ENCODE results near the gene SDSL. TPM values are rescaled to one million over a fixed set of nuclear protein-coding genes. Genes with fewer than 3 reads are reported as not detected.

The SDSL gene, protein sequence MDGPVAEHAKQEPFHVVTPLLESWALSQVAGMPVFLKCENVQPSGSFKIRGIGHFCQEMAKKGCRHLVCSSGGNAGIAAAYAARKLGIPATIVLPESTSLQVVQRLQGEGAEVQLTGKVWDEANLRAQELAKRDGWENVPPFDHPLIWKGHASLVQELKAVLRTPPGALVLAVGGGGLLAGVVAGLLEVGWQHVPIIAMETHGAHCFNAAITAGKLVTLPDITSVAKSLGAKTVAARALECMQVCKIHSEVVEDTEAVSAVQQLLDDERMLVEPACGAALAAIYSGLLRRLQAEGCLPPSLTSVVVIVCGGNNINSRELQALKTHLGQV
- total RNA-seq (2013), result 4.1 TPM
- polyA plus RNA-seq (10 to 100 TPM in 1 of 3 donors, 1 to 10 TPM in 2; 4.6 to 10.0 (median 6.5) TPM), polyA minus RNA-seq (4.8 and 9.7 TPM in 2 replicates), total RNA-seq (0.75 to 12.3 (median 6.6) reads per million in 11 experiments)

DNA sequence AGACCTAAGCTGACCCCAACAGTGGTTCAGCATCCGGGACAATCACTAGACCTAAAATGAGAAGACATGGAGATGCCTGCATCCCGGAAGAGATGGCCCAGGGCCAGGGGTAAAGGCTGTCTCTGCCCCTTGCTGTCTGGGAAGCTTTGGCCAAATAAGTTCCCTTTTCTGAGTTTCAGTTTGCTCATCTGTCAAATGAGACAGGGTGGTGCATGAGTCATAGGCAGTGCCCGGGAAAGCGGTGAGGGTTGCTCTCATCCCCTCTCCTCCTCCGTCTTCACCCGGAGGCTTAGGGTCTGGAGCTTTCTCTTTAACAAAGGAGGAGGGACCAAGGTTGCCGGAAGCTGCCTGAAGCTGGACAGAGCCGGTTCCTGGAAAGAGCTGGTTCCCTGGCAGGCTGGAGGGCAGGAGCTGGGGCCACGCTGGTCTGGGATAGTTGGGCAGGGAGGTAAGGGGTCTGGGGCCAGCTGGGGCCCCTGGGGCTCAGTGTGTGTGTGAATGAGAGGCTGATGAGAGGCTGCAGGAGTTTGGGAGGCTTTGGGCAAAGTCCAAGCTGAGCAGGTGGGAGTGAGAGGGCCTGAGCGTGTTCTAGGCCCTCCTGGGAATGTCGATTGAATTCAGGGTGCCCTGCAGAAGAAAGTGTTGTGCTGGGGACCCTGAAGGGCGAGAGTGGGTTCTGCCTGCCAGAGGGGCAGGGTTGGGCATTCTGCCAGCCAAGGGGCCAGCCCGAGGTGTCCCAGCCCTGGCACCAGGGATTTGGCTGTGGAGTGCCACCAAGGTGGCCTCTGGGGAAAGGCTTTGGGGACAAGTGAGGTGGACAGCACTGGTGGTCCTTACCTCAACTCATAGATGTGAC is at the start of gene SDSL:
TSS of gene SDSL (plus strand) at position 351 of the 856 bp plus-strand sequence. CDS start 5,603 bp downstream, outside the sequence.
- intact Hi-C loops (cut with micrococcal nuclease), result loop anchor here (10.0 kb wide), 1 partner anchor 217 kb away; no protein-coding TSS in a partner anchor
- no peak for TF ChIP-seq CTCF (IDR thresholded peaks at IDR 0.05)
- H3K4me3 ChIP-seq (replicated peaks in 1 of 3; ENCODE audit: low read depth in 2 of 3, low read length in 3 of 3), result peak within 1 kb of the TSS; percentile 16 to 72 (median 41)

DNA sequence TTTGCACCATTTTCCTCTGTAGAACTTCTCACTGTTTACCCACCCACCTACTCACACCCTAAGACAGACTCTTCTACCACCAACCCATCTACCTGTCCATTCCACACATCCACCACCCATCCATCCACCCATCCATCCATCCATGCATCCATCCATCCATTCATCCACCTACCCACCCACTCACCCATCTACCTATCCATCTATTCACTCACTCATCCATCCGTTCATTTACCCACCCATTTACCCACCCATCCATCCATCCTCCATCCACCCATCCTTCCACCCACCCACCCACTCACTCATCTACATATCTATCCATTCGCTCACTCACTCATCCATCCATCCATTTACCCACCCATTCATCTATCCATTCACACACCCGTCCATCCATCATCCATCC is 48.7 kb upstream of the SDSL start:
- no peak overlapping the region for H3K4me3 Mint-ChIP-seq
- H3K27me3 ChIP-seq (ENCODE audit: control insufficient read depth in 2 of 2, insufficient read depth in 2 of 2, low read length in 2 of 2), result no peaks in the 10 kb centered on the region
- no peaks in the 10 kb centered on the region for H3K79me2 ChIP-seq (ENCODE audit: insufficient read depth, low read length)
- H3K36me3 Mint-ChIP-seq, result peaks cover 55 to 68% of the 10 kb centered on the region in 2 donors
- no peaks in the 10 kb centered on the region for H3K27me3 Mint-ChIP-seq (ENCODE audit: low read depth in 3 of 3)
- no peak for TF ChIP-seq CTCF (IDR thresholded peaks at IDR 0.05)
- H3K9me3 ChIP-seq (replicated peaks in 1 of 2; ENCODE audit: control insufficient read depth in 1 of 2, insufficient read depth in 1 of 2, low read length in 2 of 2), result no peaks in the 10 kb centered on the region
- H3K4me3 ChIP-seq (replicated peaks in 1 of 3; ENCODE audit: low read depth in 2 of 3, low read length in 3 of 3), result no peak overlapping the region
- H4K20me1 ChIP-seq (ENCODE audit: insufficient read depth, low read length), result peaks cover 8% of the 10 kb centered on the region
- 100% methylated on average over 3 of the region's 3 CpGs for WGBS (ENCODE audit: insufficient coverage)
- intact Hi-C loops (cut with micrococcal nuclease), result no loop called here
- H3K36me3 ChIP-seq (replicated peaks in 1 of 2; ENCODE audit: control insufficient read depth in 1 of 2, insufficient read depth in 2 of 2, low read length in 2 of 2), result peaks cover 35 to 57% of the 10 kb centered on the region in 2 donors
- no peak overlapping the region for H3K4me2 ChIP-seq (replicated peaks; ENCODE audit: extremely low read depth, low read length, poor library complexity, severe bottlenecking)
- peaks cover 26% of the 10 kb centered on the region for H3K4me1 Mint-ChIP-seq
- no peak overlapping the region for H2AFZ ChIP-seq (ENCODE audit: insufficient read depth, low read depth, low read length, poor library complexity, severe bottlenecking)
- no peak for DNase-seq
- no peaks in the 10 kb centered on the region for H3K9me3 Mint-ChIP-seq
- H3K27ac ChIP-seq (ENCODE audit: low read depth in 1 of 2, low read length in 2 of 2), result no peak overlapping the region
- H3K4me1 ChIP-seq (ENCODE audit: control insufficient read depth in 1 of 2, insufficient read depth in 2 of 2, low read length in 2 of 2), result peaks cover 11 to 14% of the 10 kb centered on the region in 2 donors
- H3K27ac Mint-ChIP-seq, result no peak overlapping the region
- no peak overlapping the region for H3K9ac ChIP-seq (ENCODE audit: insufficient read depth, low read length, poor library complexity, severe bottlenecking)

More for the DNA sequence above, at the start of gene SDSL:
- 12% methylated on average over 7 of the region's 13 CpGs for WGBS (ENCODE audit: insufficient coverage)
- no peaks in the 10 kb centered on the region for H3K27me3 Mint-ChIP-seq (ENCODE audit: low read depth in 3 of 3)
- H3K4me2 ChIP-seq (replicated peaks; ENCODE audit: extremely low read depth, low read length, poor library complexity, severe bottlenecking), result peak within 1 kb of the TSS; percentile 76
- H3K36me3 ChIP-seq (replicated peaks in 1 of 2; ENCODE audit: control insufficient read depth in 1 of 2, insufficient read depth in 2 of 2, low read length in 2 of 2), result no peaks in the 10 kb centered on the region
- H3K36me3 Mint-ChIP-seq, result peaks cover 0 to 3% of the 10 kb centered on the region in 2 donors
- H3K4me1 Mint-ChIP-seq, result peaks cover 52% of the 10 kb centered on the region
- H3K9me3 Mint-ChIP-seq, result no peaks in the 10 kb centered on the region
- no peaks in the 10 kb centered on the region for H3K27me3 ChIP-seq (ENCODE audit: control insufficient read depth in 2 of 2, insufficient read depth in 2 of 2, low read length in 2 of 2)
- no peaks in the 10 kb centered on the region for H3K9me3 ChIP-seq (replicated peaks in 1 of 2; ENCODE audit: control insufficient read depth in 1 of 2, insufficient read depth in 1 of 2, low read length in 2 of 2)
- peak within 1 kb of the TSS; percentile 54 for H2AFZ ChIP-seq (ENCODE audit: insufficient read depth, low read depth, low read length, poor library complexity, severe bottlenecking)
- peak; percentile 97 to 99 (median 98) for DNase-seq
- peak within 1 kb of the TSS; percentile 83 to 88 for H3K27ac ChIP-seq (ENCODE audit: low read depth in 1 of 2, low read length in 2 of 2)
- H3K4me1 ChIP-seq (ENCODE audit: control insufficient read depth in 1 of 2, insufficient read depth in 2 of 2, low read length in 2 of 2), result peaks cover 30 to 45% of the 10 kb centered on the region in 2 donors
- H3K9ac ChIP-seq (ENCODE audit: insufficient read depth, low read length, poor library complexity, severe bottlenecking), result peak within 1 kb of the TSS; percentile 67
- no peaks in the 10 kb centered on the region for H3K79me2 ChIP-seq (ENCODE audit: insufficient read depth, low read length)
- H3K4me3 Mint-ChIP-seq, result peak within 1 kb of the TSS; percentile 92 to 98
- H4K20me1 ChIP-seq (ENCODE audit: insufficient read depth, low read length), result no peaks in the 10 kb centered on the region
- H3K27ac Mint-ChIP-seq, result peak within 1 kb of the TSS; percentile 95 to 99 (median 98)

Data from CD14-positive monocyte (primary cell).